Measurements from ENCODE around the gene SLC17A2. TPM values are rescaled to one million over a fixed set of nuclear protein-coding genes. Genes with fewer than 3 reads are reported as not detected.

Gene SLC17A2
- total and polyA plus RNA-seq, 2 experiments from 2014 or later: not detected

DNA sequence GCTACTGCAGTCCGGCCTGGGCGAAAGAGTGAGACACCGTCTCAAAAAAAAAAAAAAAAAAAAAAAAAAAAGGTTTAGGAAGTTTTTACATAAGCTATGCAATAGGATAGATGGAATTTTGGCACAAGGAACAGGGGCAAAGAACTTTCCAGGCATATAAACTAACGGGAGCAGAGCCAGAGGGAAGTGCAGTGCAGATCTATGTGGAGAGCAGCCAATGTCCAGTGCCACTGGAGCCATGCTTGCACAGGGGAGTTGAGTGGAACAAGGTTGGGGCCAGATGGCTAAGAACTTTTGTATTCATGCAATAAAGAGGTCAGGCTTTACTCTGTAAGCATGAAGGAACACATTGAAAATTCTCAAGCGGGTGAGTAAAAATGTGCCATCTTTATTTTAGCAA lies 10.8 kb downstream of the SLC17A2 start:
- no peak for ATAC-seq
- Mint-ChIP-seq H3K36me3 (ENCODE audit: low read depth) (no peaks in the 10 kb centered on the region), H3K4me3 (no peak overlapping the region), H3K4me1 (no peaks in the 10 kb centered on the region), H3K9me3 (no peaks in the 10 kb centered on the region), H3K27ac (no peak overlapping the region), H3K27me3 (ENCODE audit: insufficient read depth, low read depth, poor library complexity) (no peaks in the 10 kb centered on the region)
- Histone ChIP-seq H3K79me2 (replicated peaks; ENCODE audit: insufficient read depth) (no peaks in the 10 kb centered on the region), H3K4me2 (no peak overlapping the region), H3K9me2 (ENCODE audit: insufficient read depth) (0 out of 2 replicates have a peak, but pooled peaks cover 4% of the 10 kb centered on the region), H3K4me1 (ENCODE audit: insufficient read depth) (no peaks in the 10 kb centered on the region), H3K27ac (ENCODE audit: low read depth) (no peak overlapping the region), H2AFZ (0 out of 2 replicates have a peak overlapping the region, but pooled peaks have one; percentile 74), H3F3A (replicated peaks; ENCODE audit: low read depth) (no peaks in the 10 kb centered on the region), H3K27me3 (ENCODE audit: insufficient read depth) (no peaks in the 10 kb centered on the region), H4K20me1 (replicated peaks; ENCODE audit: insufficient read depth) (no peaks in the 10 kb centered on the region), H3K36me3 (ENCODE audit: insufficient read depth) (no peaks in the 10 kb centered on the region), H3K4me3 (no peak overlapping the region)
- DNase-seq (ENCODE audit: low spot score): no peak
- no peak for TF ChIP-seq ZNF331 (CRISPR knock-in tag; IDR thresholded peaks at IDR 0.05; ENCODE audit: low read depth)
- TF ChIP-seq JUNB (IDR thresholded peaks at IDR 0.05; ENCODE audit: unreplicated experiment): no peak
- TF ChIP-seq CREB1 (CRISPR knock-in tag; IDR thresholded peaks at IDR 0.05; ENCODE audit: low read depth): no peak
- TF ChIP-seq, protein P1, sequence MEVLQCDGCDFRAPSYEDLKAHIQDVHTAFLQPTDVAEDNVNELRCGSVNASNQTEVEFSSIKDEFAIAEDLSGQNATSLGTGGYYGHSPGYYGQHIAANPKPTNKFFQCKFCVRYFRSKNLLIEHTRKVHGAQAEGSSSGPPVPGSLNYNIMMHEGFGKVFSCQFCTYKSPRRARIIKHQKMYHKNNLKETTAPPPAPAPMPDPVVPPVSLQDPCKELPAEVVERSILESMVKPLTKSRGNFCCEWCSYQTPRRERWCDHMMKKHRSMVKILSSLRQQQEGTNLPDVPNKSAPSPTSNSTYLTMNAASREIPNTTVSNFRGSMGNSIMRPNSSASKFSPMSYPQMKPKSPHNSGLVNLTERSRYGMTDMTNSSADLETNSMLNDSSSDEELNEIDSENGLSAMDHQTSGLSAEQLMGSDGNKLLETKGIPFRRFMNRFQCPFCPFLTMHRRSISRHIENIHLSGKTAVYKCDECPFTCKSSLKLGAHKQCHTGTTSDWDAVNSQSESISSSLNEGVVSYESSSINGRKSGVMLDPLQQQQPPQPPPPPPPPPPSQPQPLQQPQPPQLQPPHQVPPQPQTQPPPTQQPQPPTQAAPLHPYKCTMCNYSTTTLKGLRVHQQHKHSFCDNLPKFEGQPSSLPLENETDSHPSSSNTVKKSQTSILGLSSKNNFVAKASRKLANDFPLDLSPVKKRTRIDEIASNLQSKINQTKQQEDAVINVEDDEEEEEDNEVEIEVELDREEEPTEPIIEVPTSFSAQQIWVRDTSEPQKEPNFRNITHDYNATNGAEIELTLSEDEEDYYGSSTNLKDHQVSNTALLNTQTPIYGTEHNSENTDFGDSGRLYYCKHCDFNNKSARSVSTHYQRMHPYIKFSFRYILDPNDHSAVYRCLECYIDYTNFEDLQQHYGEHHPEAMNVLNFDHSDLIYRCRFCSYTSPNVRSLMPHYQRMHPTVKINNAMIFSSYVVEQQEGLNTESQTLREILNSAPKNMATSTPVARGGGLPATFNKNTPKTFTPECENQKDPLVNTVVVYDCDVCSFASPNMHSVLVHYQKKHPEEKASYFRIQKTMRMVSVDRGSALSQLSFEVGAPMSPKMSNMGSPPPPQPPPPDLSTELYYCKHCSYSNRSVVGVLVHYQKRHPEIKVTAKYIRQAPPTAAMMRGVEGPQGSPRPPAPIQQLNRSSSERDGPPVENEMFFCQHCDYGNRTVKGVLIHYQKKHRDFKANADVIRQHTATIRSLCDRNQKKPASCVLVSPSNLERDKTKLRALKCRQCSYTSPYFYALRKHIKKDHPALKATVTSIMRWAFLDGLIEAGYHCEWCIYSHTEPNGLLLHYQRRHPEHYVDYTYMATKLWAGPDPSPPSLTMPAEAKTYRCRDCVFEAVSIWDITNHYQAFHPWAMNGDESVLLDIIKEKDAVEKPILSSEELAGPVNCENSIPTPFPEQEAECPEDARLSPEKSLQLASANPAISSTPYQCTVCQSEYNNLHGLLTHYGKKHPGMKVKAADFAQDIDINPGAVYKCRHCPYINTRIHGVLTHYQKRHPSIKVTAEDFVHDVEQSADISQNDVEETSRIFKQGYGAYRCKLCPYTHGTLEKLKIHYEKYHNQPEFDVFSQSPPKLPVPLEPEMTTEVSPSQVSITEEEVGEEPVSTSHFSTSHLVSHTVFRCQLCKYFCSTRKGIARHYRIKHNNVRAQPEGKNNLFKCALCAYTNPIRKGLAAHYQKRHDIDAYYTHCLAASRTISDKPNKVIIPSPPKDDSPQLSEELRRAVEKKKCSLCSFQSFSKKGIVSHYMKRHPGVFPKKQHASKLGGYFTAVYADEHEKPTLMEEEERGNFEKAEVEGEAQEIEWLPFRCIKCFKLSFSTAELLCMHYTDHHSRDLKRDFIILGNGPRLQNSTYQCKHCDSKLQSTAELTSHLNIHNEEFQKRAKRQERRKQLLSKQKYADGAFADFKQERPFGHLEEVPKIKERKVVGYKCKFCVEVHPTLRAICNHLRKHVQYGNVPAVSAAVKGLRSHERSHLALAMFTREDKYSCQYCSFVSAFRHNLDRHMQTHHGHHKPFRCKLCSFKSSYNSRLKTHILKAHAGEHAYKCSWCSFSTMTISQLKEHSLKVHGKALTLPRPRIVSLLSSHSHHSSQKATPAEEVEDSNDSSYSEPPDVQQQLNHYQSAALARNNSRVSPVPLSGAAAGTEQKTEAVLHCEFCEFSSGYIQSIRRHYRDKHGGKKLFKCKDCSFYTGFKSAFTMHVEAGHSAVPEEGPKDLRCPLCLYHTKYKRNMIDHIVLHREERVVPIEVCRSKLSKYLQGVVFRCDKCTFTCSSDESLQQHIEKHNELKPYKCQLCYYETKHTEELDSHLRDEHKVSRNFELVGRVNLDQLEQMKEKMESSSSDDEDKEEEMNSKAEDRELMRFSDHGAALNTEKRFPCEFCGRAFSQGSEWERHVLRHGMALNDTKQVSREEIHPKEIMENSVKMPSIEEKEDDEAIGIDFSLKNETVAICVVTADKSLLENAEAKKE (CRISPR knock-in tag; IDR thresholded peaks at IDR 0.05): no peak
- TF ChIP-seq POLR2AphosphoS5 (IDR thresholded peaks at IDR 0.05; ENCODE audit: low read depth): no peak
- TF ChIP-seq EZH2 (IDR thresholded peaks at IDR 0.05; ENCODE audit: low read depth, unreplicated experiment): no peak
- TF ChIP-seq, protein P2, sequence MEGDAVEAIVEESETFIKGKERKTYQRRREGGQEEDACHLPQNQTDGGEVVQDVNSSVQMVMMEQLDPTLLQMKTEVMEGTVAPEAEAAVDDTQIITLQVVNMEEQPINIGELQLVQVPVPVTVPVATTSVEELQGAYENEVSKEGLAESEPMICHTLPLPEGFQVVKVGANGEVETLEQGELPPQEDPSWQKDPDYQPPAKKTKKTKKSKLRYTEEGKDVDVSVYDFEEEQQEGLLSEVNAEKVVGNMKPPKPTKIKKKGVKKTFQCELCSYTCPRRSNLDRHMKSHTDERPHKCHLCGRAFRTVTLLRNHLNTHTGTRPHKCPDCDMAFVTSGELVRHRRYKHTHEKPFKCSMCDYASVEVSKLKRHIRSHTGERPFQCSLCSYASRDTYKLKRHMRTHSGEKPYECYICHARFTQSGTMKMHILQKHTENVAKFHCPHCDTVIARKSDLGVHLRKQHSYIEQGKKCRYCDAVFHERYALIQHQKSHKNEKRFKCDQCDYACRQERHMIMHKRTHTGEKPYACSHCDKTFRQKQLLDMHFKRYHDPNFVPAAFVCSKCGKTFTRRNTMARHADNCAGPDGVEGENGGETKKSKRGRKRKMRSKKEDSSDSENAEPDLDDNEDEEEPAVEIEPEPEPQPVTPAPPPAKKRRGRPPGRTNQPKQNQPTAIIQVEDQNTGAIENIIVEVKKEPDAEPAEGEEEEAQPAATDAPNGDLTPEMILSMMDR (conservative IDR thresholded peaks at IDR 0.05; ENCODE audit: low read depth in 2 of 2): no peak
- no peak for TF ChIP-seq STAT1 (IDR thresholded peaks at IDR 0.05; ENCODE audit: unreplicated experiment)
- no peak for TF ChIP-seq NANOG (IDR thresholded peaks at IDR 0.05; ENCODE audit: borderline replicate concordance)
- TF ChIP-seq, protein P3, sequence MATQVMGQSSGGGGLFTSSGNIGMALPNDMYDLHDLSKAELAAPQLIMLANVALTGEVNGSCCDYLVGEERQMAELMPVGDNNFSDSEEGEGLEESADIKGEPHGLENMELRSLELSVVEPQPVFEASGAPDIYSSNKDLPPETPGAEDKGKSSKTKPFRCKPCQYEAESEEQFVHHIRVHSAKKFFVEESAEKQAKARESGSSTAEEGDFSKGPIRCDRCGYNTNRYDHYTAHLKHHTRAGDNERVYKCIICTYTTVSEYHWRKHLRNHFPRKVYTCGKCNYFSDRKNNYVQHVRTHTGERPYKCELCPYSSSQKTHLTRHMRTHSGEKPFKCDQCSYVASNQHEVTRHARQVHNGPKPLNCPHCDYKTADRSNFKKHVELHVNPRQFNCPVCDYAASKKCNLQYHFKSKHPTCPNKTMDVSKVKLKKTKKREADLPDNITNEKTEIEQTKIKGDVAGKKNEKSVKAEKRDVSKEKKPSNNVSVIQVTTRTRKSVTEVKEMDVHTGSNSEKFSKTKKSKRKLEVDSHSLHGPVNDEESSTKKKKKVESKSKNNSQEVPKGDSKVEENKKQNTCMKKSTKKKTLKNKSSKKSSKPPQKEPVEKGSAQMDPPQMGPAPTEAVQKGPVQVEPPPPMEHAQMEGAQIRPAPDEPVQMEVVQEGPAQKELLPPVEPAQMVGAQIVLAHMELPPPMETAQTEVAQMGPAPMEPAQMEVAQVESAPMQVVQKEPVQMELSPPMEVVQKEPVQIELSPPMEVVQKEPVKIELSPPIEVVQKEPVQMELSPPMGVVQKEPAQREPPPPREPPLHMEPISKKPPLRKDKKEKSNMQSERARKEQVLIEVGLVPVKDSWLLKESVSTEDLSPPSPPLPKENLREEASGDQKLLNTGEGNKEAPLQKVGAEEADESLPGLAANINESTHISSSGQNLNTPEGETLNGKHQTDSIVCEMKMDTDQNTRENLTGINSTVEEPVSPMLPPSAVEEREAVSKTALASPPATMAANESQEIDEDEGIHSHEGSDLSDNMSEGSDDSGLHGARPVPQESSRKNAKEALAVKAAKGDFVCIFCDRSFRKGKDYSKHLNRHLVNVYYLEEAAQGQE (IDR thresholded peaks at IDR 0.05; ENCODE audit: unreplicated experiment): no peak
- TF ChIP-seq ZNF114 (CRISPR knock-in tag; IDR thresholded peaks at IDR 0.05): no peak
- TF ChIP-seq, protein P4, sequence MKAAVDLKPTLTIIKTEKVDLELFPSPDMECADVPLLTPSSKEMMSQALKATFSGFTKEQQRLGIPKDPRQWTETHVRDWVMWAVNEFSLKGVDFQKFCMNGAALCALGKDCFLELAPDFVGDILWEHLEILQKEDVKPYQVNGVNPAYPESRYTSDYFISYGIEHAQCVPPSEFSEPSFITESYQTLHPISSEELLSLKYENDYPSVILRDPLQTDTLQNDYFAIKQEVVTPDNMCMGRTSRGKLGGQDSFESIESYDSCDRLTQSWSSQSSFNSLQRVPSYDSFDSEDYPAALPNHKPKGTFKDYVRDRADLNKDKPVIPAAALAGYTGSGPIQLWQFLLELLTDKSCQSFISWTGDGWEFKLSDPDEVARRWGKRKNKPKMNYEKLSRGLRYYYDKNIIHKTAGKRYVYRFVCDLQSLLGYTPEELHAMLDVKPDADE (IDR thresholded peaks at IDR 0.05): no peak
- TF ChIP-seq EZH2phosphoT487 (IDR thresholded peaks at IDR 0.05; ENCODE audit: unreplicated experiment): no peak
